GM12875 (cell line): ENCODE data around the gene KANSL3.

Source experiments
- H3K4me3 ChIP-seq: one replicate; pipeline ENCODE4 v1.5.1; 2011; ENCODE audit warnings: low read depth, low read length, control low read depth
- CTCF ChIP-seq: IDR thresholded peaks from 2 replicates; pipeline ENCODE4 v1.5.1; 2011; ENCODE audit warnings: low read depth, mild to moderate bottlenecking, control low read depth, inconsistent platforms, low read length, moderate library complexity, borderline replicate concordance; ENCODE audit not compliant: insufficient read depth

Gene KANSL3

GRCh38 chr2:96604104-96604503 is 34.0 kb downstream of the KANSL3 start:
- TF ChIP-seq CTCF: peak; percentile 2; the same call in 1 of the 2 replicates
- no peak overlapping the region for H3K4me3 ChIP-seq

GRCh38 chr2:96602330-96602823 is 35.7 kb downstream of the KANSL3 start:
- no peak overlapping the region for H3K4me3 ChIP-seq
- TF ChIP-seq CTCF: peak; percentile 22; the same call in 1 of the 2 replicates

GRCh38 chr2:96601382-96602292 is 36.5 kb downstream of the KANSL3 start:
- H3K4me3 ChIP-seq: no peak overlapping the region
- no peak for TF ChIP-seq CTCF

GRCh38 chr2:96599941-96600340 is 38.2 kb downstream of the KANSL3 start:
- TF ChIP-seq CTCF: no peak
- H3K4me3 ChIP-seq: no peak overlapping the region

GRCh38 chr2:96596596-96596995 is 41.5 kb downstream of the KANSL3 start:
- TF ChIP-seq CTCF: no peak
- H3K4me3 ChIP-seq: no peak overlapping the region

GRCh38 chr2:96594691-96595152 is 43.4 kb downstream of the KANSL3 start:
- TF ChIP-seq CTCF: no peak
- H3K4me3 ChIP-seq: no peak overlapping the region

- H3K4me3 ChIP-seq: no peak overlapping the region
- TF ChIP-seq CTCF: no peak
Measured at GRCh38 chr2:96594282-96594681, 43.8 kb downstream of the KANSL3 start.
